Vagina (tissue), 2 donors: ENCODE data around the gene GPRC5B. TPM values are rescaled to one million over a fixed set of nuclear protein-coding genes. Genes with fewer than 3 reads are reported as not detected.

Experiments used
- DNase-seq, 2 donors: peaks; one replicate each; pipeline ENCODE4 v3.0.0-alpha.2; 2017; ENCODE audit errors: extremely low spot score in 2 of 2
- H3K27ac ChIP-seq: fragments of 200-600 bp; sonication (generic); one replicate; pipeline ENCODE4 v1.5.1; 2019
- H3K27me3 ChIP-seq: fragments of 200-600 bp; sonication (generic); one replicate; pipeline ENCODE4 v1.5.1; 2019
- H3K36me3 ChIP-seq, 2 donors: fragments of 200-600 bp; sonication (generic); one replicate each; pipeline ENCODE4 v1.5.1; 2017 to 2019
- H3K4me1 ChIP-seq: fragments of 200-600 bp; sonication (generic); one replicate; pipeline ENCODE4 v1.5.1; 2019
- H3K4me3 ChIP-seq, 2 donors: fragments of 200-600 bp; sonication (generic); 1 replicate in 1 of 2; 2 replicates in 1 of 2; pipeline ENCODE4 v1.5.1; 2016 to 2019
- H3K9me3 ChIP-seq: fragments of 200-600 bp; sonication (generic); one replicate; pipeline ENCODE4 v1.5.1; 2019
- CTCF ChIP-seq, 3 experiments: fragments of 450-650 bp in 2 of 3; fragments of 200-600 bp in 1 of 3; sonication (generic) in 1 of 3; IDR thresholded peaks; one replicate each; pipeline ENCODE4 v1.5.1; 2017 to 2019; ENCODE audit warnings: antibody characterized with exemption in 3 of 3, mild to moderate bottlenecking in 2 of 3, moderate library complexity in 2 of 3
- POLR2A ChIP-seq, 2 donors: fragments of 450-650 bp; IDR thresholded peaks; one replicate each; pipeline ENCODE4 v1.6.1; 2017; ENCODE audit warnings: antibody characterized with exemption in 2 of 2, mild to moderate bottlenecking in 2 of 2, moderate library complexity in 2 of 2
- POLR2AphosphoS5 ChIP-seq, 2 donors: sonication (generic); formaldehyde crosslinking; IDR thresholded peaks; one replicate each; pipeline ENCODE4 v1.9.0; 2017; ENCODE audit warnings: antibody characterized with exemption in 2 of 2, mild to moderate bottlenecking in 2 of 2, low read depth in 1 of 2; ENCODE audit not compliant: insufficient read depth in 1 of 2
- intact Hi-C: fragments of 100-400 bp; cut with DNase I; formaldehyde crosslinking; loops from one replicate; pipeline ENCODE4 v1.15.1; 2023
- total RNA-seq: library from RNA; depleted of rRNA; stranded (reverse); fragments of >200 nt; gene quantifications from one replicate; pipeline ENCODE4 v1.2.3, GENCODE V29; 2016

Gene GPRC5B
- total RNA-seq, 1 donor from 2014 or later, result 44.7 TPM

GRCh38 chr16:19842426-19843157, 42.1 kb downstream of the GPRC5B start:
- no peak overlapping the region for H3K4me3 ChIP-seq
- H3K27ac ChIP-seq, result no peak overlapping the region
- intact Hi-C loops, result no loop called here
- no peaks in the 10 kb centered on the region for H3K36me3 ChIP-seq
- no peak for DNase-seq
- no peaks in the 10 kb centered on the region for H3K9me3 ChIP-seq
- TF ChIP-seq CTCF (IDR thresholded peaks at IDR 0.05), result no peak
- no peak for TF ChIP-seq POLR2AphosphoS5 (IDR thresholded peaks at IDR 0.05; ENCODE audit: insufficient read depth in 1 of 2, low read depth in 1 of 2)
- no peak for TF ChIP-seq POLR2A (IDR thresholded peaks at IDR 0.05)
- H3K4me1 ChIP-seq, result no peaks in the 10 kb centered on the region
- H3K27me3 ChIP-seq, result no peaks in the 10 kb centered on the region

- no peak overlapping the region for H3K27ac ChIP-seq
- intact Hi-C loops, result no loop called here
Measured at GRCh38 chr16:19841184-19841583, 43.5 kb downstream of the GPRC5B start.

DNA sequence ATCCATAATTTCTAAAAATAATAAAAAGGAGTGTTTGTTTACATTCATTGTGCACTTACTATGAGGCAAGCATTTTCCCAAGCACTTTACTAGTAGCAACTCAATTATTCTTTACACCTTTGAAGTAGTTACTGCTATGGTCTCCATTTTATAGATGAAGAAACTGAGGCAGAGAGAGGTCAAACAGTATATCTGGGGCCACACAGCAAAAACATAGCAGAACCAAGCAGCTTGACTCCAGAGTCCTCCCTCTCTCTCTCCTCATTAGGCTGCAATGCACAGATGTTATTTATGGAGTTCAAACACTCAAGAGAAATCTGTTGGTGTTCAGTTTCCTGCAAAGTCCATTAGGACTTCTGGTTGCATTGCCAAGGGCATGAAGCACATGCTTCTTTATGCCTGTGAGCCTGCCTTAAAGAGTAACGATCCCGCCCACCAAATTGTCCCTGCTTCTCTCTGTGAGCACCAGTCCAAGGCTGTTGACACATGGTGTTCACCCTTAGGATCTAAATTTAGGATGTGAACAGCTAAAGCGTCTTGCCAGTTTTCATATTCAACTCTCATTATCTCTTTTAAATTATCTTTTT, 44.0 kb downstream of the GPRC5B start:
- Histone ChIP-seq H3K4me3 (no peak overlapping the region), H3K27me3 (no peaks in the 10 kb centered on the region), H3K27ac (no peak overlapping the region), H3K36me3 (no peaks in the 10 kb centered on the region), H3K9me3 (no peaks in the 10 kb centered on the region), H3K4me1 (no peaks in the 10 kb centered on the region)
- TF ChIP-seq POLR2AphosphoS5 (IDR thresholded peaks at IDR 0.05; ENCODE audit: insufficient read depth in 1 of 2, low read depth in 1 of 2) (no peak), CTCF (IDR thresholded peaks at IDR 0.05) (no peak)
- intact Hi-C loops, result no loop called here
- no peak for DNase-seq

More at GRCh38 chr16:19841184-19841583, 43.5 kb downstream of the GPRC5B start:
- no peaks in the 10 kb centered on the region for H3K36me3 ChIP-seq
- H3K4me1 ChIP-seq, result no peaks in the 10 kb centered on the region
- TF ChIP-seq CTCF (IDR thresholded peaks at IDR 0.05), result no peak
- TF ChIP-seq POLR2AphosphoS5 (IDR thresholded peaks at IDR 0.05; ENCODE audit: insufficient read depth in 1 of 2, low read depth in 1 of 2), result no peak
- no peak for DNase-seq
- H3K4me3 ChIP-seq, result no peak overlapping the region
- no peaks in the 10 kb centered on the region for H3K27me3 ChIP-seq
- H3K9me3 ChIP-seq, result no peaks in the 10 kb centered on the region

DNA sequence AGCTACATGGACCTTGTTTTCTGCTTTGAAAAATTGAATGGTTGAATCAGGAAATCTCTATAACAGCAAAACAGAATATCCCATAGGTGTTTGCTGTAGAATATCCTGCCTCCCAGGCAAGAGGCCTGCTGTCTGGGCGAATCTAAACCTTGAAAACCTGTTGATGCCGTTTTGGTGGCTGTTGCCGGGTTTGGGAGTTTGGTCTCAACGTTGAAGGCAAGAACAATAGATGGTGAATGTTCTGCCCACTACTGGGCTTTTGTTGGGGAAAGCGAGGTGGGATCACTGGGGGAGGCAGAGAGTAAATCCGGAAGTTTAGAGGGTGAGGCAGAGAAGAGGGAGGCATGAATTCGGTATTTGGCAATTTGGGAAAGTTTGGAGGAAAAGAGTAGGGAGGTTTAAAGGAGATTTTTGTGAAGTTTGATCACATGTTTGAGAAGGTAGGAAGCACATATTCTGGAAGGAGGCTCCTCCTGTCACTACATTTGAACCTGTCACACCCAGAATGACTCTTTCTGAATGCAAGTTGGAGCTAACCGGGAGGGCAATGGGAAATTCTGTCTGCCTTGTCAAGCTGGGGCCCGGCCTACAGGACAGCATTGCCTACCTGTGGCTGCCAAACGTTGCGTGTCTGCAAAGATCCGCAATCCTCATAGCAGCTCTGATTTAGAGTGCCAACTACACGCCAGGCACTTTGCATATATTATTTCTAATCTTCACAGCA, 46.5 kb downstream of the GPRC5B start:
- H3K4me1 ChIP-seq, result no peaks in the 10 kb centered on the region
- TF ChIP-seq CTCF (IDR thresholded peaks at IDR 0.05) (no peak), POLR2A (IDR thresholded peaks at IDR 0.05) (no peak)
- intact Hi-C loops, result no loop called here
- no peak overlapping the region for H3K27ac ChIP-seq
- no peak overlapping the region for H3K4me3 ChIP-seq
- no peaks in the 10 kb centered on the region for H3K36me3 ChIP-seq
- no peaks in the 10 kb centered on the region for H3K27me3 ChIP-seq
- DNase-seq, result no peak
- no peaks in the 10 kb centered on the region for H3K9me3 ChIP-seq
